GM12872 (cell line): ENCODE data around the gene PHACTR1.

ENCODE experiments used
- TF ChIP-seq, protein P1 (sequence below): IDR thresholded peaks from 3 replicates; pipeline ENCODE4 v1.5.1; 2011; ENCODE audit warnings: low read depth, mild to moderate bottlenecking, low read length, moderate library complexity; ENCODE audit not compliant: insufficient read depth

Gene PHACTR1

DNA sequence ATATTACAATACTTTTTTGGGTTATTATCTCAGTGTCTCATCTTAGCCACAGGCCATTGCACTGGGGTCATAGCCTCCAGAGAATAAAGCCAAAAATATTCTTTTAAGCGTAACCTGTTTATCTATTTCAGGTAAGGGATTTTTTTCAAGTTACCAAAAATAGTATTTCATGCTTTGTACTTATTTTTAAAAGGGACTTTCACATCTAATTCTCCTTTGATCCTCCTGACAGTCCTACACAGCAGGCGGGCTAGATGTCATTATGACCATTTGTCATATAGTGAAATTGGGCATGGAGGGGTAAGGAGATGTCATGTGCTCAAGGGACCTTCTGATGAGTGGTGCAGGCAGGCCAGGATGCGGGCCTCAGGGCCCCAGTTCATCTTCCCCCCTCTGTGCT, 542.8 kb downstream of the PHACTR1 start:
- TF ChIP-seq, protein P1, sequence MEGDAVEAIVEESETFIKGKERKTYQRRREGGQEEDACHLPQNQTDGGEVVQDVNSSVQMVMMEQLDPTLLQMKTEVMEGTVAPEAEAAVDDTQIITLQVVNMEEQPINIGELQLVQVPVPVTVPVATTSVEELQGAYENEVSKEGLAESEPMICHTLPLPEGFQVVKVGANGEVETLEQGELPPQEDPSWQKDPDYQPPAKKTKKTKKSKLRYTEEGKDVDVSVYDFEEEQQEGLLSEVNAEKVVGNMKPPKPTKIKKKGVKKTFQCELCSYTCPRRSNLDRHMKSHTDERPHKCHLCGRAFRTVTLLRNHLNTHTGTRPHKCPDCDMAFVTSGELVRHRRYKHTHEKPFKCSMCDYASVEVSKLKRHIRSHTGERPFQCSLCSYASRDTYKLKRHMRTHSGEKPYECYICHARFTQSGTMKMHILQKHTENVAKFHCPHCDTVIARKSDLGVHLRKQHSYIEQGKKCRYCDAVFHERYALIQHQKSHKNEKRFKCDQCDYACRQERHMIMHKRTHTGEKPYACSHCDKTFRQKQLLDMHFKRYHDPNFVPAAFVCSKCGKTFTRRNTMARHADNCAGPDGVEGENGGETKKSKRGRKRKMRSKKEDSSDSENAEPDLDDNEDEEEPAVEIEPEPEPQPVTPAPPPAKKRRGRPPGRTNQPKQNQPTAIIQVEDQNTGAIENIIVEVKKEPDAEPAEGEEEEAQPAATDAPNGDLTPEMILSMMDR, result no peak

DNA sequence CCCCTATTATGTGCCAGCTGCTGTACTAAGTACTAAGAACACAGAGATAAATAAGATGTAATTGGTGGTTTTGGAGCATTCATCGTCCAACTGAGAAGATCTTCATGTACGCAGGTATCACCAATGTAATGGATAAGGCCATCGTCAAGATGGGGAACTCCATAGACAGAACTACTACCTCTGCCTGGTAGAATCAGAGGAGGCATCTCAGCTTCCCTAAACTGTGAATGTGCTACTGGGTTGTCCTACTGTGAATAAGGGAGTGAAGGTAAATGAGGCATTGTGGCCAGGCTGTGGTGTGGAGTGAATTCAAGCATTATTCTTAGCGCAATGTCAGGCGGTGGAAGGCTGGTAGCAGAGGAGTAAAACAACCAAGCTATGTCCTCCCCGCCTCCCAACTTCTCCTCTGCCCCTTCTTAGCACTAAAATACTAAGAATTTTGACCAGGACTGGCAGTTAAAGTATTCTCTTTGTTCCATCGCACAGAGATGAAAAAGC, 543.6 kb downstream of the PHACTR1 start:
- TF ChIP-seq, protein P1, result no peak

DNA sequence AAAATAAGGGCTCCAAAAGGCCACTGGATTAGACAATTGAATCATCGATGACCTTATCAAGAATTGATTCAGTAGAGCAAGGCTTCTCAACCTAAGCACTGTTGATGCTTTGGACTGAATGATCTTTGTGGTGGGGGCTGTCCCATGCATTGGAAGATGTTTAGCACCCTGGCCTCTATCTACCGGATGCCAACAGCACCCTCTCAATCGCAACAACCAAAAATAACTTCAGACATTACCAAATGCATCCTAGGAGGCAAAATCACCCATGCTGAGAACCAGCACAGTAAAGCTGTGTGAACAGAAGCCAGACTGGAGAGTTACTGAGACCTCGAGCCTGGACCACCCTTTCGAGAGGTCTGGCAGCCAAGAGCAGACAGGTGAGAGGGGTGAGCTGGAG, 544.3 kb downstream of the PHACTR1 start:
- TF ChIP-seq, protein P1, result no peak

DNA sequence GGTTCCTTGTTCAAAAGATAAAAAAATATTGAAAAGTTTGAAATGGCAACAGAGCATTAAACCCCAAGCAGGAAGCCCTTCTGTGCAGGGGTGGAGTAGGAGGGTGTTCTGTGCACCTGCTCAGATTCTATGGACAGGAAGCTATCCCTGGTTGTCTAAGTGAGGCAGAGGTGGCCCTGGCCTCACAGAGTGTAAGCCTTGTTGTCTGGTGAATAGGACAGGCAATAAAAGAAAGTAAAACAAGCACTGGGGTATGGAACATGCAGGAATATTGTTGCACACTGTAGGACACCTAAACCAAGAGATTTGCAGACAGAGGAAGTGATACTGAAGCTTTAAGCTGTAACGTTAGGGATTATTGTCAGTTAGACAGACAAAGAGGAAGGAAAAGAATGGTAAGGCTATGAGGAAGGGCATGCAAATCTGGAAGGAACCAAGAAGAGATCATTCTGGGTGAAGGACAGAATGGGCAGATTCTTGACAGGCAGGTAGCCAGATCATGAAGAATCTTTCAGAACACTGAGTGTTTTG, 545.0 kb downstream of the PHACTR1 start:
- TF ChIP-seq, protein P1, result no peak

DNA sequence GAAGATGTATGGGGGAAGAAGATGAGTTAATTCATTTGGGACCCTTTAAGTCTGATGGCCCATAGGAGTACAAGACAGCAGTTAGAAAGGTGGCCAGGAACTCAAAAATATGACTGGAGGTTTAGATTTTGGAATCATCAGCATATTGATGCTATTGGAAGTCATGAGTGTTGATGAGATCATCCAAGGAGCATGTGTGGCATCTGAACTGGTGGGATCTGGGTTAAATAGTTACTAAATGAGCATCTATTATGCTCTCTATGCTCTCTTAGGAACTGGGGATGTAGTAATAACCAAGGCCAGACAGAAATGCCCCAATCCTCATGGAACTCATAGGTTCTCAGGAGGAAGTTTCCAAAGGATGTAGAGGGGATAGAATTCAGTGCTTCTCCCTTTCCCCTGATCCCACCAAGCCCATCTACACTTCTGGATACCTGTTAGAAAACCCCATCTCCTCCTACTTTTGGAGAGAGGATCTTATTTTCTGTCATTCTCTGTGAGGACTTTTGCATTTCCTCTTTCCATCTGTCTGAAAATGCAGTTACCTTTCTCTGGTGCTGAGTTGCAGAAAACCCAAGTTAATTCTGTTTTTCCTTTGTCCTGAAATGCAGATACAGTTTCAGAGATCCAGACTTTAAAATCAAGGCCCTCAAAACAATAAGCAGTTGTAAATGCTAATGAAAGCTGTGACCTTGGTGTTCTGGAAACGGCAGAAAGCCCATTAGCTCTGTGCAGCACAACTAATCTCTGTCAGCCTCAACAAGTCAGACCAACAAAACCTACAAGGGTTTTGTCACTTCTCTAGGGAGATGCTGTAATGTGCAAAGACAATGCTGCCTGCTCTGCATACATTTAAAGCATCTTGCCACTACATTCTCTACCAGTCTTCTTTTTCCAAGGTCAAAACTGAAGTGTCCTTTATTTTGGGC, 546.0 kb downstream of the PHACTR1 start:
- TF ChIP-seq, protein P1, result no peak

DNA sequence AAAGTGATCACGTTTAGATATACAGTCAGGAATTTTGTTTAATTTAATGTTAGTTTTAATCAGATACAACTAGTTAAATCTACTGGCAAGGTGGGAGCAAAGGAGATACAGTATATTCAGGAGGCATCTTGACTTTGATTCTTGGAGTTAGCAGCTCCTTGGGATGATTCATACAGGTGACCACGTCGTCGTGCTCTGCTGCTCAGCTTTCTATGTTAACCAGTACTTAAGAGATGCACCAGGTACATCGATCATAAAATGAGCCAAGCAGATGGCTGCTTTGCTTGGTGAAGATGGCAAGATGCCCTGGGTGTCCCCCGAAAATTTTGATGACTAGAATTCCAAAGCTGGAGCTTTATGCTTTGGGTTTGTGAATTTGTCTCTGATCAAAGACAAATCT, 547.1 kb downstream of the PHACTR1 start:
- TF ChIP-seq, protein P1, result no peak

DNA sequence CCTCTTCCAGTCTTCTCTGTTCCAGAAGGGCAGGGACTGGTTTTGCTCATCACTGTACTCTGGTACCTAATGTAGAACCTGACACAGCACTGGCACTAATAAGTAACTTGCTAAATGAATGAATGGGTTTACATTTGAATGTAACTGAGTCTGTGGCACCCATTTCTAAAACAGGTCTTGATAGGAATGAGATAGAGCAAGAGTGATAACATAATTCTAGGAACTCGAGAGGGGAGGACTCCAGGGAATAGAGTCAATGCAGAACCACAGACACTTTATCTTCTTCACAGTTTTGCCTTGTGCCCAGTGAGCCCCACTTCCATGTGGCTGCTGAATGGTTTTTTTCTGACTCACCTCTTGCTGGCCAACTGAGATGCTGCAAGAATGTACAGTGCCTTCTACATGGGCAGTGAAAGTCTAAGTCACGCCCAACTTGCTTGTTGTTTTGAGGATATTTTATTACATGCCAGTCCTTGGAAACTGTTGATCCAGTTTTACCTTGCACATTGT, 550.6 kb downstream of the PHACTR1 start:
- TF ChIP-seq, protein P1, result no peak
